A172 (cell line): ENCODE measurements around the gene NFASC. TPM values are rescaled to one million over a fixed set of nuclear protein-coding genes. Genes with fewer than 3 reads are reported as not detected.

Experiments used
- DNase-seq: peaks from one replicate; pipeline ENCODE4 v3.0.0-alpha.2; 2015; ENCODE audit warnings: low spot score
- total RNA-seq: library from RNA; depleted of rRNA; stranded (reverse); fragments of >200 nt; shearing (Covaris generic); gene quantifications from 2 replicates; pipeline ENCODE4 v1.2.3, GENCODE V29; 2014

Gene NFASC
- total RNA-seq, 1 experiment from 2014 or later, result 33.3 TPM

DNA sequence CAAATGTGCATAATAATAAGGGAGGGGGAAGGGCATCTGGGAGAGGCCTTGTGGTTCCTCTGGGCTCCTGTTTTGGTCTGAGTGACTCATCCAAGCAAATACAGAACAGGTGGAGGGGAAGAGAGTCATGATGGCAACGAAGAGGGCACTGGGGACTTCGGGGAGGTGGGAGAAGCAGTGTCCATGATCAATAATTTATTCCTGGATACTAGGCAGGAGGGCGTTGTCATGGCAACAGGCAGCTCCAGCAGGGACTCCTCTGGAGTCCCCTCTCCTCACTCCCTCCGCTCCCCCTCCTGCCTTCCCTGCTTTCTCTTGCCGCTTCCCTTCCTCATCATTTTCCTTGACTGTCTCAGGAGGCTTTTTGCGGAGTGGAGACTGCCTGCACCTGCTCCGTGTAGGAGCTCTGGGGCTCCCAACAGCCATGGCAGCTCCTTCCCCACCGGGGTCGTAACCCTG lies 12.3 kb upstream of the NFASC start:
- peak; percentile 25 for DNase-seq

DNA sequence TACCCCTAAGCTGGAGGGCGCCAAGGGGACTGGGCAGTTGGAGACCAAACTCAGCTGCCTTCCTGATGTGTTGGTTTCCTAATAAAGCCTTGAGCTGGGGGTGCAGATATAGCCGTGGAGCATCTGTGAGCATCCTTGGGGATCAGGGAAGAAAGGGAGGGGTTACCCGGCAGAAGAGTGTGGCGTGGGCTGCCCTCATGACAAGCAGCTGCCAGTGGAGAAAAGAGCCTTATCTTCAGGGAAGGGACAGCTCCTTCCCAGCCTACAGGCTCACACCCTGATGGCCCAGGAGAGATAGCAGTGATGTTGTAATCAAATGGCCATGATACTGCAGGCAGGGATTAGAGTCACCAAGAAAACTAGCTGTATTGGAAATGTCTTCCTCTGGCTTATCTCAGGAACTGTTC lies 10.8 kb upstream of the NFASC start:
- no peak for DNase-seq

DNA sequence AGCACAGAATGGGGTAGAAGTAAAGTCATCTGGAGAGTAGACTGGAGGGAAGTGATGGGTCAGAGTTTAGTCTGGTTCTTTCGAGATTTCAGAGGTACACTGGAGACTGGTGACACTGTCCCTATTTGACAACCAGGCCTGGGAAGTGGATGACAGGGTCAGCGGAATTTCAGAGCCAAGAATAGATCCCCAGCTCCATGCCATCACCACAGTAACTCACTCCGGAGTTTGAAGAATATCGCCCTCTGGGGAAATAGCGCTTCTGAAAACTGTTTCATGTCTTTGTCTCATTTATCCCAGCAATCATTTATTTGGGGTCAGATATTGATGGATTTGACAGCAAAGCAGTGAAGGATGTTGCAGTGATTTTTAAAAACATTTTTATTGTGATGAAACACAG lies 7.6 kb upstream of the NFASC start:
- no peak for DNase-seq

DNA sequence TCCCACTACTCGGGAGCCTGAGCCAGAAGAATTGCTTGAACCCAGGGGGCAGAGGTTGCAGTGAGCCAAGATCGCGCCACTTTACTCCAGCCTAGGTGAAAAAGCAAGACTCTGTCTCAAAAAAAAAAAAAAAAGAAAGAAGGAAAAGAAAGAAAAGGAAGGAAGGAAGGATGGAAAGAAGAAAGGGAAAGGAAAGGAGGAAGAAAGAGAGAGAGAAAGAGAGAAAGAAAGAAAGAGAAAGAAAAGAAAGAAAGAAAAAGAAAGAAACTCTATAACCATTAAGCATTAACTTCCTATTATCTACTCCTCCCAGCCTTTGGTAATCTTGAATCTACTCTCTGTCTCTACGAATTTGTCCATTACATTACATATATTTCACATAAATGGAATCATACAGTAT lies 6.9 kb upstream of the NFASC start:
- no peak for DNase-seq

DNA sequence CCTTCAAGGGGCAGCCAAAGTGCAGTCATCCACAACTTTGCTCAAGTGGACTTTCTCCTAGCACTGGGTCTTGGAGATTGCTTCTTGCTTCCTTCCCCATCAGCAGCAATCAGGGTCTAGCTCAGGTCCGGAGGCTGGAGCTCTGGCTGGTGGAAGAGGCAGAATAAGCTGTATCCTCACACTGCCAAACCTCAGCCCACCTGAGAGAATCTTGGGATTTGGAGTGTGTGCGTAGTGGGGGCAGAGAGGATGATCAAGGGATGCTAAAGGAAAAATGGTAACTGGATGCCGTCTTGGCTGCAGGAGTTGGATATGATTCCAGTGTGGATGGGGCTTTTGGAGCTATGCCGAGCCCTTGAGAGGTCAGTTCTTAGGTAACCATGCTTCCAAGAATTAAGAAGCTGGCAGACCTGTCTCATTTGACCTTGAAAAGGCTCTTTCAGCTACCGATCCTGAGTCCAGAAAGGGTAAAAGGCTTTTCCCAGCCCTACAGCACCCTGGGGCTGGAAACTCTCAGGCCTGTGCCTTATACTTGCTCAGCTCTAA lies 4.5 kb upstream of the NFASC start:
- no peak for DNase-seq

DNA sequence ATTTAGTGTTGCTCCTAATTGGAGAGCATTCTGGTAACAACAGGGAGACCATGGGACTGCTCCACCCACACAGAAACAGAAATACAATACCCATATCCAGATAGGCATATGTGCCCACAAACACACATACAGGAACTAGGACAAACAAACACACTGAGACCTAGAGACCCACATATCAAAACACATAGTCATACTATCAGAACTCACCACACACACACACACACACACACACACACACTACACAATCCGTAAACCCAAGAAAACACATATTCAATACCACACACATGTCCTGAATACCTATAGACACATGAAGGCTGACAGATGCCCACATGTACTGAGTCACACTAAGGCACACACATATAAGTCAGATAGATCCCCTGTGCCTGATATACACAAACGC lies 3.5 kb upstream of the NFASC start:
- no peak for DNase-seq

DNA sequence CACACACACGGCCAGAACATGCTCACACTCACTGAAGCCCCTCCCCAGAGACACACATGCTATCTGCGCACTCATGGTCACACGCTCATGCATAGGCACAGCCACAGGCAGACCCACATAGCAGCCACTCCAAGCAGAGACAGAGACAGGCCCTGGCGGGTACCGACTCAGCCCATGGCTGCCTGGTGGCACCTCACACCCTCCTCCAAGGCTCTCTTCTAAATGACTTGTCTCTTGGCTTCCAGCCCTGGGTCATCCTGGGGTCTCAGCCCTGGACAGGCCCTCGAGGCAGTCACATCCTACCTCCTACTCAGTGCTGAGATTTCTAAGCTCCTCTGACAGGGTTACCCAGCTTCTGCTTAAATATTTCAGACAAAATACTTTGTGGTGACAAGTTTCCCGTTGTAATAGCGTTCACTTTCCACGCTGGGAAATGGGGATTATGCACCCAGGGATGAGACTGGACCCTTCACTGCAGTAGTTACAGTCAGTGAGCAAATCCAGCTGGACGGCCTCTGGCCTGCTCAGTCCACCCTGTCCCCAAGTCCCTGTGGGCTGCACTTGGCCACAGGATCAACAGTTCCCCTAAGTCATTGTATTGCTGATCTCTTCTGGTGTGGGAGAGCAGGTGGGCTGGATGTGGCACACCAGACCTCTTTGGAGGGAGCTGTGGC lies 2.9 kb upstream of the NFASC start:
- no peak for DNase-seq

DNA sequence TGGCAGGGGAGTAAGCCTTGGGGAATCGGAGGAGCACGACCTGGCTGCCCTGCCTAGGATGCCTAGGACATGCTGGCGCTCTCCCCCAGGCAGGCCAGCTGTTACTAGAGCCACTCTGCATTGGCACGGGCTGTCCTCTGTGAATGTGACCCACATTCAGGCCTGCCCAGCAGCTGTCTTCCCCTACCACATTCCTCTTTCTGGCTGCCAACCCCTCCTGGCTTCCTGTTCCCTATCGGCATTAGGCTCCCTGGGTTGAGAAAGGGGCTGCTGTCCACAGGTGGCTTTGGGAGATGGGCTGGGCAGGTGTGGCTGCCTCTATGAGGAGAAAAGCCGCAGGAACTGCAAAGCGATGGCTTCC lies 2.3 kb upstream of the NFASC start:
- DNase-seq, result no peak

DNA sequence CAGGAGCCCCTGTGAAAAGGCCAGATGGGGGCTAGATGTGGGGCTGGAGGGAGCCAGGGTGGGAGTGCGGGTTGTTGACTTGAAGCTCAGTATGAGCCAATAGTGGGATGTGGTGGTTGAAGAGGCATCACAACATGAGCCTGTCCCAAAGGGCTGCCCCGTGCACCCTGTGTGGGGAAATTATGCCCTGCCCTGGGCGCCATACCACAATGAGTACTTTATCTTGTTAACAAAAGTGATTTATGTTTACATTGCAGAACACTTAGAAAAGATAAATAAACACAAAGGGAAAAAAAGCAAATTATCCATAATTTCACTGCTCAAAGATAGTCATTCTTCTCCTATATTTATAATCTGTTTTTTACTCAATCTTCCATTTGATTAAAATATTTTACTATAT lies 1.6 kb upstream of the NFASC start:
- no peak for DNase-seq

DNA sequence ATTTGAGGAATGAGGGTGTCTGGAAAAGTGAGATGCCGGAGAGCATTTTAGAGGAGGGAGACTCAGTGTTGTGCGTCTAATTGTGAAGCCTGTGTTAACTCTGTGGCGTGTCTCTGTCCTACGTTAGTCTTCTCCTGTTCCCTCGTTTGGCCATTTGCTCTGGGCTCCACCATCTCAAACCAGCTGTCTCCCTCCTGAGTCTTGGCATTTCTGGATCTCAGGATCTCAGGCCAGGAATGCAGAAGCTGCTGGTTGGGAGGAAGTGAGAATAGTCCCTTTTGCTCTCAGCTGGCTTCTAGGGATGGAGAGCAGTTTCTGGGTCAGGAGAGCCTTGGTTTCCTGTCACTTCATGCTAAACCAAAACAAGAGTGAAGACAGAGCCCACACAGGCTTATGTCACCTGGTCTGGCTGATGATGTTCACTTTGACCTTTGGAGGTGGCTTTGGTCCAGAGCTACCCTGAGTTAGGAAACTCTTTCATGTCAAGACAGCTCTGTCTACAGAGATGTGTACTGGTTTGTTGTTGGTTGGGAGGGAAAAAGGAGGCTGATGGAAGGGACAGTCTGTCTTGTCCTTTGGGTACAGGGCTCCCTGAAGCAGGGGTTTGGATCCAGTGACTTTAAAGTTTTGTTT lies 859 bp downstream of the NFASC start:
- DNase-seq, result no peak

DNA sequence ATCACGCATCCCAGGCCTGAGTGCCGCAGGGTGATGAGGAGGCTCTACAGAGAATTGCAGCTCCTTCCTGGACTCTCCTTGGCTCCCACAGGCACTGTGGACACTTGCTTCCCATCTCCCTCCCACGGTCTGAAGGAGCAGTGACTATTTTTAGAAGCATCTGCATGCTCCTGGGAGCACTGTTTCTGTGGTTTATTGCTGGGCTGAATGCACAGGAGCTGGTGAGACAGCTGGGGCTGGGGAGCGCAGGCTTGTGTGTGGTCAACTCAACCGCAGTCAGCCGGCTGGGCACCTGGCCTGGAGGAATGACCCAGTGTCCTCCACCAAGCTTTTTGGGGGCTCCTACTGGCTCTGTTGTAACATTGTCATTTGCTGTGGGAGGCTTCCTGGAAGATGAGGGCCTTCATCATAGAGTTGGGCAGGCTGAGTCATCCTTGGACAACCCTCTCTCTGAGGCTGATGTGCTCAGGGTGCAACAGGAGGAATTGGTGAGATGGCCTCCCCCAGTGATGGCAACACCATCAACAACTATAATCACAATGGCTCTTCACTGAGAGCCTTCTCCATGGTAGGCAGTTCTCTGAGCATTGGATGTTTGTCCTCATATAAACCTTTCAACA lies 1.7 kb downstream of the NFASC start:
- peak; percentile 62 for DNase-seq

DNA sequence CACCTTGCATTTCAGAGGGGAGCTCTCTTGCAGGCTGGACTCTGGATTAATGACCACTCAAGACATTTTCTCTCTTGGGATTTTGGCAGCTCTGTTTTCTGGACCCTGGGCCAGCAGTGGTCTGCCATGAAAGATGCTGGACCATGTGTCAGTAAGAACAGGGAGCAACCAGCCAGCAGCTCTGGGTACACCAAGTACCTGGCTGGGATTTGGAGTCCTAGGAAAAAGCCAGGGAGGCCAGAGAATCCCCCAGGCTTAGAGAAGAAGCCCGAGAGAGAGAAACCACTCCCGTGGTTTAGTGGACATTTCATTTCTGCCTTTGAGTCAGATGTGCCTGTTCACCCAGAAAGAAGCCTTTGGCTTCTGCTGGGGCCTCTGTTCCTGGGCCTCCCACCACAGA lies 2.5 kb downstream of the NFASC start:
- no peak for DNase-seq

DNA sequence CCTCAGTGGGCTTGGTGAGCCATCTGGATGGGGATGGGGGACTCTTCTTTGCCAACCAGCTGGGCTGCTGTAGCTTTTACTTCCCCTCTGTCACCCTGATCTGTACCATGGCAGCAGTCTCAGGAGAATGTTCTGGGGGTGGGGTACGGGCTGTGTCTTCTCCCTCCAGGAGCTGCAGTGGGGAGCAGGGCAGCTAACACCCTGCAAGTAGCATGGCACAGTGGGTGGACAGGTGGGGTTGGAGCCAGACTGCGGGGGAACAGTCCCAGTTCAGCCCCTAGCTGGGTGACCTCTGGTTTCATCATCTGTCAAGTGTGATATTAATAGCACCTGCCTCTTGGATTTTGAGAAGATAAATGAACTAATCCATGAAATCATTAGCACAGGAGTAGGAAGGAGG lies 3.1 kb downstream of the NFASC start:
- DNase-seq, result no peak

DNA sequence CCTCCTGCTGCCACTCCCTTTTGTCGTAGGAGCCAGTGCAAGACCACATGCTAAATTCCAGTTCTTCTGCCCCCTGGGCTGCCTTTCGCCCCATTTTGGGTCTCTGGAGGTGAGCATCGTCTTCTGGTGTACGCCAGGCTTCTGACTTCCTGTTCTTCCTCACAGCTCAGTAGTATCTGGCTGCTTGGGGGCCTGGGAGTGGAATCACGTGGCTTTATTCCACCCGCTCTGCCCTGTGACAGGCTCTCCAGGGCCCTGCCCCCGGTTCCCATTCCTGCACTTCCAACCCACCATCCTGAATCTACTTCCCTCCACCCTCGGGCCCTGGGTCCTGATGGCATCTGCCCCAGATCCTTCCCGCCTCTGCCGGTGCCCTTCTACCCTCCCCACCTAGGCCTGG lies 3.6 kb downstream of the NFASC start:
- no peak for DNase-seq

DNA sequence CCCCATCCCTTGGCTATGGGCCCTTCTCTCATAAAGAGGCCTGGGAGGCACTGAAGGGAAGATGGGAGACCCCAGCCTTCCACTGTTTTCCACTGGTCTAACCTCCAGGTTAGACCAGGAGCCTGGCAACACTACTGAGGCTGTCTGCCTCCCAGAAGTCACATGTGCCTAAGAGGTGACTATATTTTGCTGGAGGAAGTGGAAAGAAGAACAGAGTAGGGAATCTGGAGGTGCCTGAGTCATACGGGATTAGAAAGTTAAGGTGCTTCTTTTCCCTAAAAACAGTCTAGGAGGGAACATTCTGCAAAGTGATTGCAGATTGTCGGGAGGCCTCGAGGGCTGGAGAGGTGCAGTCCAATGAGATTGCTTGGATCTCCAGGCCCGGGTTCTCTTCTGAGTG lies 4.6 kb downstream of the NFASC start:
- DNase-seq, result no peak

DNA sequence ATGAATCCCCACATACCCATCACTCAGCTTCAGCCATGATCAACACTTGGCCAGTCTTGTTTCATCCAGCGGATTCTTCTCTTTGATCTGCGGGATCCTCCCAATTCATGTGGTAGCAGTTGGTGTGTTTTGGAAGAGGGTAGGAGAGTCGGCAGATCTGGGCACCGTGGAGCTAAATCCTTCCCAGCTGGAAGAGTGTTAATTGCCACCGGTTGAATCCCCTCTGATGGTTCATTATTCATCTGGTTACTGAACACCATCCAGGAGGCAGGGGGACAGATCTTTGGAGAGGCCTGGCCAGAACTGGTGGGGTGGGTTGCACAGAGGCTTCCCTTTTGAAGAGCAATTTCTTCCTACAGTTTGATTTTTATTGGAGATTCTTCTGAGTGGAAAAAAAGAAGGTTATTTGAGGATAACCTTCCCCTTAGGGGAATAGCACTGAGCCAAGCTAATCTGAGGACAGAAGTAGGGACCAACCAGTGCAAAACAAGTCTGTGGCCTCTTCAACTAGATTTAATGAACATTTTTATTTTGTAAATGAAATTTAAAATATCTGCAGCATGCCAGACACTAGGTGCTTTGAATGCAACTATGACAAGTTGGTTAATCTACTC lies 8.1 kb downstream of the NFASC start:
- DNase-seq, result no peak

DNA sequence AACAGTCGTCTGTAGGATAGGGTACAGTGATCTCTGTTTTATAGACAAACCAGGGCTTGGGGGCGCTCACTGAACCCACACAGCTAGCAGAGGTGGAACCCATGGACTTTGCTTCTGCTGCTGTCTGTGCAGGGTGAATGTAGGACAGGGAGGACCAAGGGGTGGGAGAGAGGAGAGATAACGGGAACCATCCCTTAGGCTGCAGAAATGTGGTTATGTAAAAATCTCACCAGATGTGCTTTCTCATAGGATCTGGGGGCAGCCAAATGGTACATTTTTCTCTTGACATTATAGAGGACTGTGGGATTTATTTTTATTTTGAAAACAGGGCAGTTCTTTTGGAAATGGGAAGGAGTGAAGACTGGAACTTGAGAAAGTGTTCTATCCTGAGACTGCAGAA lies 8.7 kb downstream of the NFASC start:
- no peak for DNase-seq

DNA sequence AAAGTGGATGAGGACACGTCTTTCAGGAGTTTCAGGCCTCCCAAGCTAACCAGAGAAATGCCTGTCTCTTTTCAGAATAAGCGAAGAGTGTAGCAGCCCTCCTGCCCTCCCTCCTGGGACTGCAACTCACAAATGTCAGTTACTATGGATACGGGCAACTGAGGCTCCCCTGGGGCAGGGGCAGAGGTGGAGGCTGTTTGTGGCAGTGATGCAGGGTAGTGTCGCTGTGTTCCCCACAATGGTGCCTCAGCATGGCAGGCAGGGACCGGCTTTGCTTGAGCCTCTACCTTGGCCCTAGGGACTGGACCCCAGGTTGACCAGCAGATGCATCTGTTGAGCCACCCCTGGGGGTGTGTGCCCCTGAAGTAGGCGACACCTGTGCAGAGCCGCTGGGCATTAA lies 10.2 kb downstream of the NFASC start:
- no peak for DNase-seq

DNA sequence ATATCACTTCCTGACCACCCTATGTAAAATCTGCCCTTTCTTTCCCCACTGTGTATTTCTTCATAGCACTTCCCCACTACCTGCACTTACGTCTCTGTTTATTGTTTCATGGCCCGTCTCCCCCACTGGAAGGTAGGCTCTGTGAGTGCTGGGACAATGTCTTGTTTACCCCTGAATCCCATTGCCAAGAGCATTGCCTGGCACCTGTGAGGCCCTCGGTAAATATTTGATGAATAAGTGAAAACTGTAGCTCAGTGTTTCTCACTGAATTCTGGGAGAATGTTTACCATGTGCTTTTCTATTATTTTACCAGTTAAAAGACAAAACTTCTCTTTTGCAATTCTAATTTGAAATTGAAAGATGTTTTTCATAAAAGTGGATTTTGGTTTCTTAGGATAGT lies 11.8 kb downstream of the NFASC start:
- DNase-seq, result no peak

DNA sequence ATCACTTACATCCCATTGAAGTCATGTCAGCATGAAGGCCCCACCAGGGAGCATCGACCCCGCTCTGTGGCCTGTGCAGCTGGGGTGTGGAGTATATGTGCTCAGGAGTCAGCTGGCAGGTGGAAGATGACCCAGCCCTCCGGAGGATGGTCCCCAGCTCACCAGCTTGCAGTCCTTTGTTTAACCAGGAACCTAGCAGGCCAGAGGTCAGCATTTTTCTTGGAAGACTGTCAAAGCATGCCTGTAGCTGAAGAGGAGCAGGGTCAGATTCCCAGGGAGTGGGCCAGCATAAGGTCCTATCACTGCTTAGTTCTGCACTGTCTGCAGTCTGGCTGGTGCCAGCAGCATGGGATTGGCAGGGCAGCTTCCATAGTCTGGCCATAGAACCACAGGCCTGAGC lies 12.7 kb downstream of the NFASC start:
- no peak for DNase-seq

DNA sequence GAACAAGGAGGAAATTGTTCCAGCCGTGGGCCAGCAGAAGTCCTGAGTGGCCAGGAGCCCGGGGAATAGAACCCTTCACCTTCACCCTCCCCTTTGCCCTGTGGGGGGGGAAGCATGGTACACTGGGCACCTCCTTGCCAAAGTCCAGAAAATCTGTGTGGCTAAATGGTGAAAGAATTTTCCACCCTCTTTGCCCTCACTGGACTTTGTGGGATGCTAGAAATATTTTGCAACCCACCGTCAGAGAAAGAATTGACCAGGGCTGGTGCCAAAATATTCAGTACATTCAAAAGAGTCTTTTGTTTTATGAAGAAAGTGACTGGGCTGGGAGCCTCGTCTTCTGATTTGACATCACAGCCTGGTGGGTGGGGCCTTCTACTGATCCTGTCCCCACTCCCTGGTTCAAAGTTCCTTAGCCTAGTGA lies 14.6 kb downstream of the NFASC start:
- peak; percentile 47 for DNase-seq

DNA sequence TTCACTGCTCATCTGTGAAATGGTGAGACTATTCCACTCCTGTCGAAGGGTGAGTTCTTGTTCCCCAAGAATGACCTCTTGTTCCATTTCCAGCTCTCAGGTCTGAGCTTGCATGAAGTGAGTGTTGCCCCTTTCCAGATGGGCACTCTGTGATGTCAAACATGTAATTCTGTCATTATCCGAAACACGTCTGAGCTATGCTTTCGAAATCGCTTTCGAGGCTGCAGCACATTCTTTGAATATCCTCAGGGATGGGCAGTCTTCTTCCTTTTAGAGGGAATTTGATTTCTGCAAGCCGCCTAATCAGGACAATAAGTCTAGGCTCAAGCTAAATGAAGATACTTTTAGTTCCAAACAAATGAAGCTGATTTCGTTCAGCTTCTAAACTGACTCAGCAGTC lies 15.1 kb downstream of the NFASC start:
- peak; percentile 19 for DNase-seq

DNA sequence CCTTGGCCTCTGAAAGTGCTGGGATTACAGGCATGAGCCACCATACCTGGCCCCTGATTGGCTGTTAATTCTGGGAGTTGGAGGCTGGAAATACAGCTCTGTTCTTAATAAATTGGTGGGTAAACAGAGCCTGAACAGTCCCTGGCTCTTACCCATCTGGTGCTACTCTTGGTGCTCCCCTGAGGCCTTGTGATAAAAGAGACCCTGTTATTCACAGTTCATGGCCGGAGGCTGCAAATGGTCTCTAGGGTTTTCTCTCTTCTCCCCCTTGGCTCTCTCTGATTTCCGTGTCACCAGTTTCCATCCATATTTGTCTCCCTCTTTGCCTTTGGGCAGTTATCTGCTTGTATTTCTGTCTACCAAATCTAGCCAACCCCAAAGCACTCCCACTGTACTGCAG lies 17.2 kb downstream of the NFASC start:
- no peak for DNase-seq
